SH-SY5Y (cell line): ENCODE measurements around the gene IFIT3.

Experiments
- GATA2 ChIP-seq: IDR thresholded peaks from 2 replicates; pipeline ENCODE4 v1.6.1; 2011; ENCODE audit warnings: mild to moderate bottlenecking, low read depth, low read length
- GATA3 ChIP-seq: IDR thresholded peaks from 2 replicates; pipeline ENCODE4 v1.6.1; 2011; ENCODE audit warnings: low read depth, mild to moderate bottlenecking, low read length, moderate library complexity

DNA sequence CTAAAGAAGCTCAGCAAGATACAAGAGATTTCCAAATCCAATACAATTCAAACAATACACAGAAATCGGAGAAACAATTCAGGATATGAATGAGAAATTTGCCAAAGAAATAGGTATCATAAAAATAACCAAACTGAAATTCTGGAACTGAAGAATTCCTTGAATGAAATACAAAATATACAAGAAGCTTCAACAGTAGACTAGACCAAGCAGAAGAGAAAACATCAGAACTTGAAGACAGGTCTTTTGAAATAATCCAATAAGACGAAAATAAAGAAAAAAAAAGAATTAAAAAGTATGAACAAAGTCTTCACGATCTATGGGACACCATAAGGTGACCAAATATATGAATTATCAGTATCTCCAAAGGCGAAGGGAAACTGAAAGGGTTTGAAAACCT is 28.8 kb upstream of the IFIT3 start:
- TF ChIP-seq GATA3 (no peak), GATA2 (no peak)
